Mammary epithelial cell (primary cell): Measurements from ENCODE around the gene PRPF18.

Experiments used
- CTCF ChIP-seq, 2 donors: IDR thresholded peaks in 1 of 2; conservative IDR thresholded peaks in 1 of 2; 2 replicates each; pipeline ENCODE4 v1.5.1; 2011 to 2012; ENCODE audit warnings: inconsistent platforms in 2 of 2, low read length in 2 of 2, mild to moderate bottlenecking in 2 of 2, control low read depth in 1 of 2, low read depth in 1 of 2; ENCODE audit not compliant: insufficient read depth in 1 of 2; ENCODE audit errors: extremely low read depth in 1 of 2
- EZH2 ChIP-seq: IDR thresholded peaks from 2 replicates; pipeline ENCODE4 v1.6.1; 2012; ENCODE audit warnings: low read length, inconsistent platforms, borderline replicate concordance

- TF ChIP-seq CTCF (conservative IDR thresholded peaks at IDR 0.05 in 1 of 2, IDR thresholded peaks at IDR 0.05 in 1 of 2; ENCODE audit: extremely low read depth in 1 of 2, insufficient read depth in 1 of 2, low read depth in 1 of 2, low read length in 2 of 2) (no peak), EZH2 (no peak)
Observed at GRCh38 chr10:13585195-13585751, 1.5 kb upstream of the PRPF18 start.
